ENCODE measurements around the gene PPP2R3B. TPM values are rescaled to one million over a fixed set of nuclear protein-coding genes. Genes with fewer than 3 reads are reported as not detected.

PPP2R3B gene
- total RNA-seq, 1 donor from 2014 or later = 30.3 TPM

GRCh38 chrX:338281-338835, 48.3 kb downstream of the PPP2R3B start:
- no peaks in the 10 kb centered on the region for H3F3A ChIP-seq (ENCODE audit: low read depth)
- H3K4me1 Mint-ChIP-seq = no peaks in the 10 kb centered on the region
- H3K4me3 ChIP-seq = no peak overlapping the region
- H3K9me3 Mint-ChIP-seq = peaks cover 30% of the 10 kb centered on the region
- no peaks in the 10 kb centered on the region for H3K4me1 ChIP-seq
- peaks cover 2% of the 10 kb centered on the region for H3K27me3 Mint-ChIP-seq (ENCODE audit: insufficient read depth, low read depth)
- H3K27ac Mint-ChIP-seq = no peak overlapping the region
- H3K4me2 ChIP-seq = no peak overlapping the region
- no peak overlapping the region for H3K27ac ChIP-seq
- no peaks in the 10 kb centered on the region for H3K27me3 ChIP-seq
- no peaks in the 10 kb centered on the region for H4K20me1 ChIP-seq (ENCODE audit: low read depth)
- no peak for DNase-seq (ENCODE audit: low spot score)
- H3K36me3 ChIP-seq = no peaks in the 10 kb centered on the region
- no peak overlapping the region for H2AFZ ChIP-seq (replicated peaks)
- H3K79me2 ChIP-seq (ENCODE audit: low read depth) = no peaks in the 10 kb centered on the region
- H3K9me3 ChIP-seq (ENCODE audit: low read depth) = no peaks in the 10 kb centered on the region
- no peak overlapping the region for H3K9ac ChIP-seq
- TF ChIP-seq CTCF (IDR thresholded peaks at IDR 0.05) (no peak), EZH2 (IDR thresholded peaks at IDR 0.05) (no peak), EZH2phosphoT487 (IDR thresholded peaks at IDR 0.05) (no peak)
- H3K36me3 Mint-ChIP-seq = peaks cover 37% of the 10 kb centered on the region
- H3K4me3 Mint-ChIP-seq = no peak overlapping the region

- Histone ChIP-seq H3K9me3 (ENCODE audit: low read depth) (no peaks in the 10 kb centered on the region), H3K9ac (no peak overlapping the region), H2AFZ (replicated peaks) (no peak overlapping the region), H3K79me2 (ENCODE audit: low read depth) (no peaks in the 10 kb centered on the region), H3K27me3 (no peaks in the 10 kb centered on the region), H3F3A (ENCODE audit: low read depth) (no peaks in the 10 kb centered on the region), H3K36me3 (no peaks in the 10 kb centered on the region), H3K4me1 (no peaks in the 10 kb centered on the region), H3K27ac (no peak overlapping the region), H3K4me2 (no peak overlapping the region), H4K20me1 (ENCODE audit: low read depth) (no peaks in the 10 kb centered on the region), H3K4me3 (no peak overlapping the region)
- H3K27ac Mint-ChIP-seq = no peak overlapping the region
- DNase-seq (ENCODE audit: low spot score) = no peak
- H3K36me3 Mint-ChIP-seq = peaks cover 37% of the 10 kb centered on the region
- no peaks in the 10 kb centered on the region for H3K4me1 Mint-ChIP-seq
- no peak overlapping the region for H3K4me3 Mint-ChIP-seq
- H3K27me3 Mint-ChIP-seq (ENCODE audit: insufficient read depth, low read depth) = peaks cover 2% of the 10 kb centered on the region
- peaks cover 30% of the 10 kb centered on the region for H3K9me3 Mint-ChIP-seq
- TF ChIP-seq EZH2phosphoT487 (IDR thresholded peaks at IDR 0.05) = no peak
- no peak for TF ChIP-seq CTCF (IDR thresholded peaks at IDR 0.05)
- TF ChIP-seq EZH2 (IDR thresholded peaks at IDR 0.05) = no peak
These were observed 49.3 kb downstream of the PPP2R3B start for GRCh38 chrX:337331-337831.

- no peaks in the 10 kb centered on the region for H3K36me3 ChIP-seq
- peaks cover 6% of the 10 kb centered on the region for H3K27me3 ChIP-seq
- no peaks in the 10 kb centered on the region for H4K20me1 ChIP-seq (ENCODE audit: low read depth)
- TF ChIP-seq EZH2phosphoT487 (IDR thresholded peaks at IDR 0.05) = no peak
- no peak for TF ChIP-seq CTCF (IDR thresholded peaks at IDR 0.05)
- TF ChIP-seq EZH2 (IDR thresholded peaks at IDR 0.05) = no peak
- Mint-ChIP-seq H3K4me3 (no peak overlapping the region), H3K27me3 (ENCODE audit: insufficient read depth, low read depth) (peaks cover 2% of the 10 kb centered on the region), H3K9me3 (peaks cover 24% of the 10 kb centered on the region), H3K4me1 (no peaks in the 10 kb centered on the region), H3K36me3 (peaks cover 30% of the 10 kb centered on the region), H3K27ac (no peak overlapping the region)
- no peaks in the 10 kb centered on the region for H3K9me3 ChIP-seq (ENCODE audit: low read depth)
- H3K4me3 ChIP-seq = no peak overlapping the region
- H3F3A ChIP-seq (ENCODE audit: low read depth) = no peaks in the 10 kb centered on the region
- no peak overlapping the region for H3K4me2 ChIP-seq
- H2AFZ ChIP-seq (replicated peaks) = no peak overlapping the region
- H3K79me2 ChIP-seq (ENCODE audit: low read depth) = no peaks in the 10 kb centered on the region
- no peak overlapping the region for H3K9ac ChIP-seq
- no peak overlapping the region for H3K27ac ChIP-seq
- H3K4me1 ChIP-seq = peaks cover 2% of the 10 kb centered on the region
- DNase-seq (ENCODE audit: low spot score) = no peak
These were observed 50.5 kb downstream of the PPP2R3B start for GRCh38 chrX:336227-336626.
